Stomach (tissue), 9 donors: ENCODE results near the gene SFI1. TPM values are rescaled to one million over a fixed set of nuclear protein-coding genes. Genes with fewer than 3 reads are reported as not detected.

Experiments used
- DNase-seq, 2 donors: peaks; one replicate each; pipeline versions ENCODE4 v3.0.0 to v3.0.0-alpha.2; 2013 to 2019
- H3K27ac ChIP-seq, 5 donors: fragments of 200-600 bp in 4 of 5; sonication (generic) in 4 of 5; one replicate each; pipeline ENCODE4 v1.5.1; 2013 to 2019; ENCODE audit warnings: mild to moderate bottlenecking in 1 of 5, moderate library complexity in 1 of 5
- H3K27me3 ChIP-seq, 3 donors: fragments of 200-600 bp; sonication (generic); one replicate each; pipeline ENCODE4 v1.5.1; 2017 to 2019; ENCODE audit warnings: mixed run types in 1 of 3
- H3K36me3 ChIP-seq, 4 donors: fragments of 200-600 bp; sonication (generic); 1 replicate in 3 of 4; 2 replicates in 1 of 4; pipeline ENCODE4 v1.5.1; 2016 to 2019
- H3K4me1 ChIP-seq, 4 donors: fragments of 200-600 bp; sonication (generic); one replicate each; pipeline ENCODE4 v1.5.1; 2016 to 2019
- H3K4me3 ChIP-seq, 4 donors: fragments of 200-600 bp; sonication (generic) in 3 of 4; one replicate each; pipeline ENCODE4 v1.5.1; 2016 to 2019; ENCODE audit warnings: mild to moderate bottlenecking in 1 of 4
- H3K9me3 ChIP-seq, 4 donors: fragments of 200-600 bp; sonication (generic); one replicate each; pipeline ENCODE4 v1.5.1; 2016 to 2019
- EP300 ChIP-seq: sonication (generic); formaldehyde crosslinking; IDR thresholded peaks from one replicate; pipeline ENCODE4 v1.6.1; 2017; ENCODE audit warnings: antibody characterized with exemption
- POLR2A ChIP-seq, 4 donors: fragments of 450-650 bp; IDR thresholded peaks; one replicate each; pipeline ENCODE4 v1.6.1; 2016; ENCODE audit warnings: antibody characterized with exemption in 4 of 4, control low read depth in 2 of 4, mild to moderate bottlenecking in 1 of 4, moderate library complexity in 1 of 4
- POLR2AphosphoS5 ChIP-seq, 3 donors: sonication (generic); formaldehyde crosslinking; IDR thresholded peaks; one replicate each; pipeline ENCODE4 v1.6.1; 2016; ENCODE audit warnings: antibody characterized with exemption in 3 of 3
- WGBS, 5 donors: extraction: QIAGEN DNeasy Blood & Tissue Kit in 3 of 5; methylation state at CpG; one replicate each; pipeline versions ENCODE4 v1.1.5 to v1.1.7; 2013 to 2018; 5-methylcytosine and 5-hydroxymethylcytosine counted together
- intact Hi-C: fragments of 100-400 bp; cut with DNase I; formaldehyde crosslinking; loops from one replicate; pipeline ENCODE4 v1.15.1; 2023; ENCODE audit warnings: low total_unique reads
- polyA plus RNA-seq, 3 donors: library from polyadenylated mRNA; stranded (reverse); fragments of 200-250 nt; gene quantifications; one replicate each; pipeline ENCODE4 v1.2.3, GENCODE V29; 2013
- total RNA-seq, 5 donors: library from RNA; depleted of rRNA; stranded (reverse); fragments of >200 nt; gene quantifications; one replicate each; pipeline versions ENCODE4 v1.1.0 to v1.2.3, GENCODE V29; 2014 to 2016
- TF ChIP-seq, protein P1 (sequence below), 7 experiments: fragments of 450-650 bp in 4 of 7; fragments of 200-600 bp in 3 of 7; sonication (generic) in 3 of 7; IDR thresholded peaks; one replicate each; pipeline ENCODE4 v1.5.1; 2016 to 2019; ENCODE audit warnings: antibody characterized with exemption in 7 of 7, control low read depth in 2 of 7, mild to moderate bottlenecking in 1 of 7
- donor health status: healthy with polysubstance abuse.
- donor health status: Bipolar disorder and iron deficiency.
- donor health status: healthy.

Gene SFI1
- total and polyA plus RNA-seq, 8 donors: 11.3 to 194 (median 30.1) TPM

DNA sequence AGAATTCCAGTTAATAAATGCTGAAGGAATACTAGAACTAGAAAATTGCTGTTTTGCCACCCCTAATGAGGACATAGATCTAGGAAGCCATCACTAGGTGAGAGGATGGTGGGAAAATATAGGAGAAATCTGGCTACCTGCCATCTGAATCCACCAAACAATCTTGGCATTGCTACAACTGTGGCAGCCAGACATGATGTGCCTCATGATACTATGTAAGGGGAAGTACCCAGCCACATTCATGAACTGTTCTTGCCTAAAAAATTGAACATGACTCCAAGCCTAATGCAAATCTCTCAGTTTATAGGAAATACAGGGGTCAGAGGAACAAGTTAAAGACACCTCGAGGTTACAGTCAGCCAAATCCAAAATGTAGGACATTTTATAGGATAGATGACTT lies 72.8 kb downstream of the SFI1 start:
- H3K27me3 ChIP-seq: no peaks in the 10 kb centered on the region
- H3K4me1 ChIP-seq: no peaks in the 10 kb centered on the region
- H3K4me3 ChIP-seq: no peak overlapping the region
- no peak for DNase-seq
- intact Hi-C loops: no loop called here
- no peak for TF ChIP-seq POLR2AphosphoS5 (IDR thresholded peaks at IDR 0.05)
- TF ChIP-seq EP300: no peak
- no peak for TF ChIP-seq POLR2A (IDR thresholded peaks at IDR 0.05)
- TF ChIP-seq, protein P1, sequence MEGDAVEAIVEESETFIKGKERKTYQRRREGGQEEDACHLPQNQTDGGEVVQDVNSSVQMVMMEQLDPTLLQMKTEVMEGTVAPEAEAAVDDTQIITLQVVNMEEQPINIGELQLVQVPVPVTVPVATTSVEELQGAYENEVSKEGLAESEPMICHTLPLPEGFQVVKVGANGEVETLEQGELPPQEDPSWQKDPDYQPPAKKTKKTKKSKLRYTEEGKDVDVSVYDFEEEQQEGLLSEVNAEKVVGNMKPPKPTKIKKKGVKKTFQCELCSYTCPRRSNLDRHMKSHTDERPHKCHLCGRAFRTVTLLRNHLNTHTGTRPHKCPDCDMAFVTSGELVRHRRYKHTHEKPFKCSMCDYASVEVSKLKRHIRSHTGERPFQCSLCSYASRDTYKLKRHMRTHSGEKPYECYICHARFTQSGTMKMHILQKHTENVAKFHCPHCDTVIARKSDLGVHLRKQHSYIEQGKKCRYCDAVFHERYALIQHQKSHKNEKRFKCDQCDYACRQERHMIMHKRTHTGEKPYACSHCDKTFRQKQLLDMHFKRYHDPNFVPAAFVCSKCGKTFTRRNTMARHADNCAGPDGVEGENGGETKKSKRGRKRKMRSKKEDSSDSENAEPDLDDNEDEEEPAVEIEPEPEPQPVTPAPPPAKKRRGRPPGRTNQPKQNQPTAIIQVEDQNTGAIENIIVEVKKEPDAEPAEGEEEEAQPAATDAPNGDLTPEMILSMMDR (IDR thresholded peaks at IDR 0.05): no peak
- H3K9me3 ChIP-seq: no peaks in the 10 kb centered on the region
- 67 to 95% (median 89%) methylated on average over 1 of the region's 1 CpG for WGBS, 5 donors
- H3K27ac ChIP-seq: no peak overlapping the region
- H3K36me3 ChIP-seq: peaks cover 3 to 47% (median 37%) of the 10 kb centered on the region in 4 donors

- DNase-seq: no peak
- no peaks in the 10 kb centered on the region for H3K27me3 ChIP-seq
- TF ChIP-seq, protein P1 (IDR thresholded peaks at IDR 0.05): no peak
- TF ChIP-seq POLR2AphosphoS5 (IDR thresholded peaks at IDR 0.05) (no peak), EP300 (no peak), POLR2A (IDR thresholded peaks at IDR 0.05) (no peak)
- H3K27ac ChIP-seq: no peak overlapping the region
- H3K4me1 ChIP-seq: no peaks in the 10 kb centered on the region
- intact Hi-C loops: no loop called here
- peaks cover 3 to 69% (median 58%) of the 10 kb centered on the region in 4 donors for H3K36me3 ChIP-seq
- WGBS, 5 donors: 76 to 87% (median 80%) methylated on average over 5 of the region's 5 CpGs
- no peaks in the 10 kb centered on the region for H3K9me3 ChIP-seq
- H3K4me3 ChIP-seq: no peak overlapping the region
These were observed 76.6 kb downstream of the SFI1 start for GRCh38 chr22:31572939-31573338.

GRCh38 chr22:31574055-31574670 lies 77.8 kb downstream of the SFI1 start:
- no peak for TF ChIP-seq POLR2AphosphoS5 (IDR thresholded peaks at IDR 0.05)
- no peak for TF ChIP-seq POLR2A (IDR thresholded peaks at IDR 0.05)
- TF ChIP-seq EP300: no peak
- TF ChIP-seq, protein P1 (IDR thresholded peaks at IDR 0.05): no peak
- Histone ChIP-seq H3K27ac (no peak overlapping the region), H3K27me3 (no peaks in the 10 kb centered on the region), H3K4me1 (no peaks in the 10 kb centered on the region), H3K4me3 (no peak overlapping the region), H3K9me3 (no peaks in the 10 kb centered on the region), H3K36me3 (peaks cover 3 to 78% (median 70%) of the 10 kb centered on the region in 4 donors)
- DNase-seq: peak in 1 of 2 donors; percentile 19
- WGBS, 5 donors: 80 to 98% (median 94%) methylated on average over 3 of the region's 3 CpGs
- intact Hi-C loops: no loop called here

DNA sequence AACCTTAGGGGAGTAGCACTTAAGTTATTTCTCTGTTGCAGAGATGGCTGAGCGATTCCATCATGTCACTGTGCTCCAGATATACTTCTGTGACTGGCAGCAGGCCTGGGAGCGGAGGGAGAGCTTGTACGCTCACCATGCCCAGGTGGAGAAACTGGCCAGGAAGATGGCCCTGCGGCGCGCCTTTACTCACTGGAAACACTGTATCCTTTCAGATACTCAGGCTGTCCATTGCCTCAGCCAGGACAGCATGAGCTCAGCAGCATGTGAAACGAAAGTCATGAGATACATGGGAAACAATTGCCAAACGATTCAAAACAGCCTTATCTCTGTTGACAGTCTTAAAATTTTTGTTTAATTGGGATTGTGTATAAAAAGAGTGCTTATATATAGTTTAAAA lies 78.9 kb downstream of the SFI1 start:
- H3K4me1 ChIP-seq: peaks cover 0 to 6% (median 2%) of the 10 kb centered on the region in 4 donors
- no peak for DNase-seq
- H3K27ac ChIP-seq: no peak overlapping the region
- H3K27me3 ChIP-seq: no peaks in the 10 kb centered on the region
- TF ChIP-seq EP300 (no peak), POLR2A (IDR thresholded peaks at IDR 0.05) (no peak), POLR2AphosphoS5 (IDR thresholded peaks at IDR 0.05) (no peak)
- TF ChIP-seq, protein P1 (IDR thresholded peaks at IDR 0.05): no peak
- no peaks in the 10 kb centered on the region for H3K9me3 ChIP-seq
- WGBS, 5 donors: 86 to 90% (median 88%) methylated on average over 7 to 8 of the region's 8 CpGs
- peaks cover 3 to 77% (median 73%) of the 10 kb centered on the region in 4 donors for H3K36me3 ChIP-seq
- no peak overlapping the region for H3K4me3 ChIP-seq
- intact Hi-C loops: no loop called here
